Liver (tissue), 9 donors: Measurements from ENCODE around the gene ZIM2. TPM values are rescaled to one million over a fixed set of nuclear protein-coding genes. Genes with fewer than 3 reads are reported as not detected.

Experiments
- DNase-seq: peaks from one replicate; pipeline ENCODE4 v3.0.0-alpha.2; 2017; ENCODE audit warnings: low spot score
- H3K27ac ChIP-seq, 2 donors: one replicate each; pipeline ENCODE4 v1.7.0; 2013; ENCODE audit warnings: inconsistent platforms in 2 of 2, low read length in 2 of 2, control low read depth in 1 of 2, low read depth in 1 of 2, mild to moderate bottlenecking in 1 of 2
- H3K27me3 ChIP-seq, 4 donors: one replicate each; pipeline versions ENCODE4 v1.6.1 to v1.7.0; 2013; ENCODE audit warnings: low read length in 3 of 4, inconsistent platforms in 1 of 4, mild to moderate bottlenecking in 1 of 4, moderate library complexity in 1 of 4; ENCODE audit not compliant: control insufficient read depth in 4 of 4, insufficient read depth in 4 of 4
- H3K36me3 ChIP-seq, 4 donors: one replicate each; pipeline versions ENCODE4 v1.6.1 to v1.7.0; 2013; ENCODE audit warnings: low read length in 3 of 4, mild to moderate bottlenecking in 3 of 4, low read depth in 1 of 4, moderate library complexity in 1 of 4; ENCODE audit not compliant: control insufficient read depth in 4 of 4, insufficient read depth in 3 of 4
- H3K4me1 ChIP-seq, 4 donors: one replicate each; pipeline versions ENCODE4 v1.6.1 to v1.7.0; 2013; ENCODE audit warnings: low read length in 3 of 4, mild to moderate bottlenecking in 3 of 4, moderate library complexity in 1 of 4; ENCODE audit not compliant: control insufficient read depth in 4 of 4, insufficient read depth in 4 of 4
- H3K4me3 ChIP-seq, 3 donors: one replicate each; pipeline versions ENCODE4 v1.6.1 to v1.7.0; 2013; ENCODE audit warnings: low read length in 3 of 3, control low read depth in 1 of 3, low read depth in 1 of 3, mild to moderate bottlenecking in 1 of 3
- H3K9ac ChIP-seq, 2 donors: one replicate each; pipeline ENCODE4 v1.7.0; 2013; ENCODE audit warnings: low read length in 2 of 2, mild to moderate bottlenecking in 2 of 2, moderate library complexity in 2 of 2, control low read depth in 1 of 2, low read depth in 1 of 2
- H3K9me3 ChIP-seq, 4 donors: one replicate each; pipeline versions ENCODE4 v1.6.1 to v1.7.0; 2013; ENCODE audit warnings: low read length in 3 of 4; ENCODE audit not compliant: control insufficient read depth in 4 of 4
- FOXA1 ChIP-seq: IDR thresholded peaks from 2 replicates; pipeline ENCODE4 v1.6.1; 2016; ENCODE audit warnings: antibody characterized with exemption
- GABPA ChIP-seq, 2 donors: IDR thresholded peaks in 1 of 2; conservative IDR thresholded peaks in 1 of 2; 2 replicates each; pipeline ENCODE4 v1.6.1; 2016; ENCODE audit warnings: antibody characterized with exemption in 2 of 2, mild to moderate bottlenecking in 1 of 2, moderate library complexity in 1 of 2
- JUND ChIP-seq, 2 donors: IDR thresholded peaks; 2 replicates each; pipeline ENCODE4 v1.6.1; 2016; ENCODE audit warnings: antibody characterized with exemption in 2 of 2
- NR2F2 ChIP-seq: IDR thresholded peaks from 2 replicates; pipeline ENCODE4 v1.6.1; 2016; ENCODE audit warnings: antibody characterized with exemption
- RAD21 ChIP-seq, 2 donors: IDR thresholded peaks; 2 replicates each; pipeline ENCODE4 v1.6.1; 2016; ENCODE audit warnings: antibody characterized with exemption in 2 of 2, mild to moderate bottlenecking in 2 of 2
- SP1 ChIP-seq: IDR thresholded peaks from 2 replicates; pipeline ENCODE4 v1.6.1; 2018; ENCODE audit warnings: antibody characterized with exemption, mild to moderate bottlenecking
- TAF1 ChIP-seq: conservative IDR thresholded peaks from 2 replicates; pipeline ENCODE4 v1.6.1; 2016; ENCODE audit warnings: antibody characterized with exemption, mild to moderate bottlenecking
- YY1 ChIP-seq: IDR thresholded peaks from 2 replicates; pipeline ENCODE4 v1.6.1; 2016; ENCODE audit warnings: antibody characterized with exemption, mild to moderate bottlenecking
- WGBS: extraction: QIAGEN DNeasy Blood & Tissue Kit; methylation state at CpG from one replicate; pipeline ENCODE4 v1.1.7; 2013; 5-methylcytosine and 5-hydroxymethylcytosine counted together
- polyA plus RNA-seq, 2 donors: library from polyadenylated mRNA; stranded (reverse) in 1 of 2; unstranded in 1 of 2; fragments of 200-250 nt in 1 of 2; fragments of >200 nt in 1 of 2; fragmentation: Nextera tagmentation in 1 of 2; extraction: Ambion mirVana in 1 of 2; gene quantifications; one replicate each; pipeline versions ENCODE4 v1.2.1 to v1.2.3, GENCODE V29; 2013 to 2015
- total RNA-seq, 2 donors: library from RNA; depleted of rRNA; stranded (reverse); fragments of >200 nt; gene quantifications; one replicate each; pipeline ENCODE4 v1.2.3, GENCODE V29; 2014
- TF ChIP-seq, protein P1 (sequence below): fragments of 150-350 bp; IDR thresholded peaks from 2 replicates; pipeline ENCODE4 v1.5.1; 2017; ENCODE audit warnings: improper control_type of control experiment, low read depth, low read length; ENCODE audit not compliant: missing input control
- TF ChIP-seq, protein P2 (sequence below): IDR thresholded peaks from 2 replicates; pipeline ENCODE4 v1.6.1; 2016; ENCODE audit warnings: antibody characterized with exemption, mild to moderate bottlenecking
- TF ChIP-seq, protein P3 (sequence below): IDR thresholded peaks from 2 replicates; pipeline ENCODE4 v1.6.1; 2016; ENCODE audit warnings: antibody characterized with exemption
- donor health status: healthy.
- donor health status: healthy.
- donor health status: healthy.
- donor health status: healthy.
- donor health status: healthy.

The ZIM2 gene
- total and polyA plus RNA-seq, 4 donors: 0.03 to 3.2 (median 0.33) TPM; not detected in 1

DNA sequence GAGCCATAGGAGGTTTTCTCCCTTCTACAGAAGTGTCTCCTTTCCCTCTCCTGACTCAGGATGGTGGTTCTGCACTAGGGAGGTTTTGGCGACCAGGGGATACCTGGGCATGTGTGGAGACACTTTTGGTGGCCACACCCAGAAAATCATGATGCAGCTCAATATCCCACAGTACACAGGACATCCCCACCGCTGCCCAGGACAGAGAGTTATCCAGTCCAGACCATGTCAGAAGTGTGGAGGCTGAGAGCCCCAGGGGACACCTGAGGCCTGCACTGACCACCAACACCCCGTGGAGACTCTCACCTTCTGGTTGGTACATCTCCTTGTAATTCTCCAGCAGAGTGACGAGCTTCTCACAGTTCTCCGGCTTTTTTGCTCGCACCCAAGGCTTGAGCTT is 16.6 kb downstream of the ZIM2 start:
- Histone ChIP-seq H3K4me3 (no peak overlapping the region), H3K4me1 (no peaks in the 10 kb centered on the region), H3K36me3 (peaks cover 0 to 7% (median under 1%) of the 10 kb centered on the region in 4 donors), H3K9me3 (no peaks in the 10 kb centered on the region), H3K9ac (no peak overlapping the region), H3K27me3 (no peaks in the 10 kb centered on the region), H3K27ac (no peak overlapping the region)
- no peak for DNase-seq
- no peak for TF ChIP-seq SP1
- no peak for TF ChIP-seq YY1
- no peak for TF ChIP-seq FOXA1
- no peak for TF ChIP-seq NR2F2
- 88% methylated on average over 6 of the region's 6 CpGs for WGBS

- Histone ChIP-seq H3K27me3 (no peaks in the 10 kb centered on the region), H3K36me3 (peaks cover 0 to 10% (median 3%) of the 10 kb centered on the region in 4 donors), H3K9me3 (no peaks in the 10 kb centered on the region), H3K4me1 (no peaks in the 10 kb centered on the region), H3K4me3 (no peak overlapping the region), H3K9ac (no peak overlapping the region), H3K27ac (no peak overlapping the region)
- no peak for DNase-seq
- WGBS: 90% methylated on average over 12 of the region's 12 CpGs
- TF ChIP-seq, protein P1, sequence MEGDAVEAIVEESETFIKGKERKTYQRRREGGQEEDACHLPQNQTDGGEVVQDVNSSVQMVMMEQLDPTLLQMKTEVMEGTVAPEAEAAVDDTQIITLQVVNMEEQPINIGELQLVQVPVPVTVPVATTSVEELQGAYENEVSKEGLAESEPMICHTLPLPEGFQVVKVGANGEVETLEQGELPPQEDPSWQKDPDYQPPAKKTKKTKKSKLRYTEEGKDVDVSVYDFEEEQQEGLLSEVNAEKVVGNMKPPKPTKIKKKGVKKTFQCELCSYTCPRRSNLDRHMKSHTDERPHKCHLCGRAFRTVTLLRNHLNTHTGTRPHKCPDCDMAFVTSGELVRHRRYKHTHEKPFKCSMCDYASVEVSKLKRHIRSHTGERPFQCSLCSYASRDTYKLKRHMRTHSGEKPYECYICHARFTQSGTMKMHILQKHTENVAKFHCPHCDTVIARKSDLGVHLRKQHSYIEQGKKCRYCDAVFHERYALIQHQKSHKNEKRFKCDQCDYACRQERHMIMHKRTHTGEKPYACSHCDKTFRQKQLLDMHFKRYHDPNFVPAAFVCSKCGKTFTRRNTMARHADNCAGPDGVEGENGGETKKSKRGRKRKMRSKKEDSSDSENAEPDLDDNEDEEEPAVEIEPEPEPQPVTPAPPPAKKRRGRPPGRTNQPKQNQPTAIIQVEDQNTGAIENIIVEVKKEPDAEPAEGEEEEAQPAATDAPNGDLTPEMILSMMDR: no peak
These were observed 17.1 kb downstream of the ZIM2 start for GRCh38 chr19:56823417-56823816.

DNA sequence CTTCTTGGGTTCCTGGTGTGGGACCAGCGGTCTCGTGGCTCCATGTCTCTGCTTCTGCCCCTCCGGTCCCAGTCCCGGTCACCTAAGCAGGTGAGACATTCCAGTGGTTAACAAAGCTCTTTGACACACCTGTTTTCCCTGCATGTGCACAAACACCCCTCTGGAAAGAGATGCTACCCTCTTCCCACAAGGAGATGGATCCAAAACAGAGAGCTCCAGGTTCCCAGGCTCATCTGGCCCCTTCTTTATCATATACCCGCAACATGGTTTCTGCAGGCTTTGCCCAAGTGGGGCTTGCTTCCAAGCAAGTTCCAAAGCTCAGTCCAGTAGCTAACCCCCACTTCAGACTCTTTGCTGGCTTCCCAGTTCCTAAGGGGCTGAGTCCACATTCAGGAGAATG is 17.8 kb downstream of the ZIM2 start:
- H3K9me3 ChIP-seq: no peaks in the 10 kb centered on the region
- TF ChIP-seq RAD21 (IDR thresholded peaks at IDR 0.05) (no peak), YY1 (no peak), JUND (IDR thresholded peaks at IDR 0.05) (no peak), TAF1 (no peak), GABPA (IDR thresholded peaks at IDR 0.05 in 1 of 2, conservative IDR thresholded peaks at IDR 0.05 in 1 of 2) (no peak), FOXA1 (no peak), NR2F2 (no peak)
- TF ChIP-seq, protein P1: no peak
- TF ChIP-seq, protein P2, sequence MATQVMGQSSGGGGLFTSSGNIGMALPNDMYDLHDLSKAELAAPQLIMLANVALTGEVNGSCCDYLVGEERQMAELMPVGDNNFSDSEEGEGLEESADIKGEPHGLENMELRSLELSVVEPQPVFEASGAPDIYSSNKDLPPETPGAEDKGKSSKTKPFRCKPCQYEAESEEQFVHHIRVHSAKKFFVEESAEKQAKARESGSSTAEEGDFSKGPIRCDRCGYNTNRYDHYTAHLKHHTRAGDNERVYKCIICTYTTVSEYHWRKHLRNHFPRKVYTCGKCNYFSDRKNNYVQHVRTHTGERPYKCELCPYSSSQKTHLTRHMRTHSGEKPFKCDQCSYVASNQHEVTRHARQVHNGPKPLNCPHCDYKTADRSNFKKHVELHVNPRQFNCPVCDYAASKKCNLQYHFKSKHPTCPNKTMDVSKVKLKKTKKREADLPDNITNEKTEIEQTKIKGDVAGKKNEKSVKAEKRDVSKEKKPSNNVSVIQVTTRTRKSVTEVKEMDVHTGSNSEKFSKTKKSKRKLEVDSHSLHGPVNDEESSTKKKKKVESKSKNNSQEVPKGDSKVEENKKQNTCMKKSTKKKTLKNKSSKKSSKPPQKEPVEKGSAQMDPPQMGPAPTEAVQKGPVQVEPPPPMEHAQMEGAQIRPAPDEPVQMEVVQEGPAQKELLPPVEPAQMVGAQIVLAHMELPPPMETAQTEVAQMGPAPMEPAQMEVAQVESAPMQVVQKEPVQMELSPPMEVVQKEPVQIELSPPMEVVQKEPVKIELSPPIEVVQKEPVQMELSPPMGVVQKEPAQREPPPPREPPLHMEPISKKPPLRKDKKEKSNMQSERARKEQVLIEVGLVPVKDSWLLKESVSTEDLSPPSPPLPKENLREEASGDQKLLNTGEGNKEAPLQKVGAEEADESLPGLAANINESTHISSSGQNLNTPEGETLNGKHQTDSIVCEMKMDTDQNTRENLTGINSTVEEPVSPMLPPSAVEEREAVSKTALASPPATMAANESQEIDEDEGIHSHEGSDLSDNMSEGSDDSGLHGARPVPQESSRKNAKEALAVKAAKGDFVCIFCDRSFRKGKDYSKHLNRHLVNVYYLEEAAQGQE: no peak
- TF ChIP-seq, protein P3, sequence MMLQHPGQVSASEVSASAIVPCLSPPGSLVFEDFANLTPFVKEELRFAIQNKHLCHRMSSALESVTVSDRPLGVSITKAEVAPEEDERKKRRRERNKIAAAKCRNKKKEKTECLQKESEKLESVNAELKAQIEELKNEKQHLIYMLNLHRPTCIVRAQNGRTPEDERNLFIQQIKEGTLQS: no peak
- no peaks in the 10 kb centered on the region for H3K4me1 ChIP-seq
- WGBS: 95% methylated on average over 5 of the region's 5 CpGs
- H3K9ac ChIP-seq: no peak overlapping the region
- peaks cover 0 to 10% (median 3%) of the 10 kb centered on the region in 4 donors for H3K36me3 ChIP-seq
- H3K27ac ChIP-seq: no peak overlapping the region
- no peak overlapping the region for H3K4me3 ChIP-seq
- DNase-seq: no peak
- no peaks in the 10 kb centered on the region for H3K27me3 ChIP-seq
